SK-N-MC (cell line): ENCODE data around the gene DDX6.

Experiments used
- EZH2 ChIP-seq: fragments of 200-600 bp; sonication (generic); IDR thresholded peaks from one replicate; pipeline ENCODE4 v1.6.1; 2017; ENCODE audit warnings: antibody characterized with exemption
- FOXP2 ChIP-seq: optimal IDR thresholded peaks from 2 replicates; pipeline ENCODE3; 2011; ENCODE audit warnings: mild to moderate bottlenecking, moderate library complexity; ENCODE audit not compliant: insufficient read depth; ENCODE audit errors: extremely low read length, control extremely low read depth
- POLR2AphosphoS5 ChIP-seq: IDR thresholded peaks from 2 replicates; pipeline ENCODE4 v1.6.1; 2012; ENCODE audit warnings: mild to moderate bottlenecking, low read depth, low read length, borderline replicate concordance

GRCh38 chr11:118715837-118716260 is 75.1 kb downstream of the DDX6 start:
- TF ChIP-seq EZH2: no peak
- no peak for TF ChIP-seq POLR2AphosphoS5
- no peak for TF ChIP-seq FOXP2
